Astrocyte of the spinal cord (primary cell): ENCODE data around the gene ADNP2.

Source experiments
- DNase-seq: peaks from one replicate; pipeline ENCODE4 v3.0.0; 2011; ENCODE audit warnings: low read depth, low spot score
- H3K4me3 ChIP-seq: 2 replicates; pipeline ENCODE4 v1.5.1; 2011; ENCODE audit warnings: low read depth, mild to moderate bottlenecking, low read length, moderate library complexity
- CTCF ChIP-seq: IDR thresholded peaks from 2 replicates; pipeline ENCODE4 v1.5.1; 2012; ENCODE audit warnings: low read depth, mild to moderate bottlenecking, low read length, inconsistent platforms
- in situ Hi-C: cut with HindIII; loops from 2 replicates; pipeline ENCODE4 v1.10.0; 2017; ENCODE audit warnings: low sequenced_read_pairs

ADNP2 gene

GRCh38 chr18:80086281-80086680 is 22.8 kb upstream of the ADNP2 start:
- DNase-seq = no peak

GRCh38 chr18:80088036-80088435 is 21.0 kb upstream of the ADNP2 start:
- in situ Hi-C loops = no loop called here
- DNase-seq = no peak
- H3K4me3 ChIP-seq = no peak overlapping the region
- TF ChIP-seq CTCF = no peak

More at GRCh38 chr18:80086281-80086680, 22.8 kb upstream of the ADNP2 start:
- in situ Hi-C loops = no loop called here
- no peak for TF ChIP-seq CTCF
- H3K4me3 ChIP-seq = no peak overlapping the region

- in situ Hi-C loops = no loop called here
- no peak for DNase-seq
- no peak overlapping the region for H3K4me3 ChIP-seq
- TF ChIP-seq CTCF = no peak
Measured at GRCh38 chr18:80088823-80089222, 20.2 kb upstream of the ADNP2 start.

GRCh38 chr18:80095414-80095813 is 13.6 kb upstream of the ADNP2 start:
- in situ Hi-C loops = no loop called here
- TF ChIP-seq CTCF = no peak
- no peak for DNase-seq

GRCh38 chr18:80096032-80096565 is 13.0 kb upstream of the ADNP2 start:
- no peak for DNase-seq
- H3K4me3 ChIP-seq = no peak overlapping the region
- TF ChIP-seq CTCF = no peak
- in situ Hi-C loops = no loop called here

More at GRCh38 chr18:80095414-80095813, 13.6 kb upstream of the ADNP2 start:
- H3K4me3 ChIP-seq = no peak overlapping the region

- DNase-seq = no peak
- H3K4me3 ChIP-seq = no peak overlapping the region
- no peak for TF ChIP-seq CTCF
- in situ Hi-C loops = no loop called here
Measured at GRCh38 chr18:80097201-80097600, 11.9 kb upstream of the ADNP2 start.

GRCh38 chr18:80103231-80103630 is 5.8 kb upstream of the ADNP2 start:
- no peak for TF ChIP-seq CTCF
- in situ Hi-C loops = no loop called here
- H3K4me3 ChIP-seq = no peak overlapping the region
- peak; percentile 8 for DNase-seq
